NCI-H2227 treated with DMSO at 0.1 percent for 48 hours (cell line): Measurements from ENCODE around the gene CCNYL1.

Experiments used
- DNase-seq: peaks from one replicate; lab custom pipeline; 2025; lab: John Stamatoyannopoulos, UW

Gene CCNYL1

DNA sequence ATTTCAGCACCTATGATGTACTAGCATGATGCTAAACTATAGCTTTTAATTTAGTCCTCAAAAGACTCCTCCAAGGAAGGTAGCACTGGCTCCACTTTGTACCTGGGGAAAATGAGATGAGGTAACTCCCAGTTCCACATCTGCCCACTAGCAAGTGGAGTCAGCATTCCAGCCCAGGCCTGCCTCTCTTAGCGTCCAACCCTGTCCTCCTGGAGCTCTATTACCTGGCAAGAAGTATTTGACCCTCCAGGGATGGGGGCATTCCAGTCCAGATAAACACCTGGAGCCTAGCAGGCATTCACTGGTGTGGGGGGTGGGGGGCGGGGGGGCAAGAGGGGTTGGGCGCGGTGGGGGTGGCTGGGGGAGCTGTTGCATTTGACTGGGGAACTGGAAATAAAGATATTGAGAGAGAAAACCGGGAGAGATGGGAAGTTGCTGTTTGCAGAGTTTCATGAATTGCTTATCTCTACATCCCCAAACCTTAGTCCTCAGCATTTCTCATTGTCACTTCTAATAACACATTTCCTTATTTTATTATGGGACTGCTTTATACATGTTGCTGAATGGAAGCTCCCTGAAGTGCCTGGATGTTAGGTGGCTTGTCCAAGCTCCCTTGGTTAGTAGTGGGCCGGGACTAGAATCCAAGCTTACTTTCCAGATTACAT, 80.3 kb downstream of the CCNYL1 start:
- DNase-seq, result no peak

DNA sequence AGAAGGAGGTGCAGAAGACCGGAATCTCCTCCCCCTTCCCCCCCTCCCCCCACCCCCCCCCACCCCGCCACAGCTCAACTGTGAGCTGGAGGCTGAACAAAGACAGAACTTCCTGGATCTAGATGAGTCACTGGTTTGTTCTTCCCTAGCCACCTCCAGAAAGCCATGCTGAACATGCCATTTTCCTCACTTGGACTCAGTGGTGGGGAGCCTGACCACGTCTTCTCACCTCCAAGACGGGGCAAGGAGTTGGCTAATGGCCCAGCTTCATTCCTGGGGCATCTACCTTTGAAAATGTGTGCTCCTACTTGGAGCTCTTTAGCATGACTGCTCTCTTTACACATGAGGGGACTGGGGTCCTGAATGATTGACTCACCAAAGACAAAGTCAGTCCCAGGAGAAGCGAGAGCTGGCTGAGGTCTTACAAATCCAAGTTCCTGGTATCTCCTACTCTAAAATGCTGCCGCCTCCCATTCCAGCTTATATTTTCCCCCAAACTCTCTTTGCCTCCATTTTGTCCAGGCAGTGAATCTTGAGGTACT, 80.9 kb downstream of the CCNYL1 start:
- DNase-seq, result no peak

DNA sequence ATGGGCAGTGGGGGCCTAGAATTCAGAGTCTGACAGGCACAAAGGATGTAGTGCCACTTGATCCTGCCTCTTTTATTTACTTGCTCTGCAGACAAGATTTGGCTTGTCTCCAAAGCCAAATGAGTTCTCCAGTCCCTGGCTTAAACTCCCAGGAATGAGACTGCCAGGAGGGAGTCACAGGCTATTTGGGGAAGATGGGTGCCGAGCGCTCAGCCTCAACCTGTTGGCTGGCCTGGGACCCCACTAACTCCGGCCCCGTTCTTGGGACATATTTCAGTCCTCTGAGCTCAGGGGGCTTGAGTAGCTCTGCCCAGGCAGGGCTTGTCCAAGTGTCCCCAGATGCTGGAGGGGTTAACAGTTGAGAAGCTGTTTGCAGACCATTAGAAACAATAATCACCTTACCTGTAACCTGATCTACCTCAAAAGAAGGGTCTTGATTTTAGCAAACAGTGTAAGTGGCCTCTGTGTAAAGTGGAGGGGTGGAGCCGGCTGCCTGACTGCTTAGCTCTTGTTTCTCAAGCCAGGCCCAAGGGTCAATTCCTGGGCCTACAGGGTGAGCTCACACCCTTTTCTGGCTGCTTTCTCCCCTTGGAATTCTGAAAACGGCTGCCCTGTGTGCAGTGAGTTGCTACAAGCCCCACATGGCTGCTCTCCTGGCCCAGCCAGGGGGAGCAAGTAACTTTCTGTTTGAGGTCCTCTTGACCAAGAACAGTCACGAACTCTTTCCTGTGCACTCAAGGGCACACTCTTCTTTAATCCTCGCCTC, 85.3 kb downstream of the CCNYL1 start:
- peak; percentile 82 for DNase-seq

DNA sequence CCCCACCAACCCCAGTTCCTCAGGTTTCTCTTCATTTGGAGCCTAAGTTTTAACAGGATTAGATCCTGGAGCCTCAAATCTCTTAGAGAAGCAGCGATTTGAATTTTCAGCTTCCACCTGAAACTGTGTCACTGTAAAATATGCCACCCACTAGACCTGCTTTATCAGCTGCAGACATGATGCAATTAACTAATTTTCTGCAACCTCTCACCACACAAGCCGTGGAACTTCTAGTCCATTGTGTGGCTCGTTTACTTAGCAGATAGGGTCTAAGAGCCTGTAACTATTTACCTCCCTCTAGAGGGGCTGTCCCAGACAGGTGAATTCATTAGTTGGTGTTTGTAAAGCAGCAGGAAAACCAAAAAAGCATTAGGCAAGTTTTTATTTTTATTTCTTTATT, 89.8 kb downstream of the CCNYL1 start:
- DNase-seq, result no peak

DNA sequence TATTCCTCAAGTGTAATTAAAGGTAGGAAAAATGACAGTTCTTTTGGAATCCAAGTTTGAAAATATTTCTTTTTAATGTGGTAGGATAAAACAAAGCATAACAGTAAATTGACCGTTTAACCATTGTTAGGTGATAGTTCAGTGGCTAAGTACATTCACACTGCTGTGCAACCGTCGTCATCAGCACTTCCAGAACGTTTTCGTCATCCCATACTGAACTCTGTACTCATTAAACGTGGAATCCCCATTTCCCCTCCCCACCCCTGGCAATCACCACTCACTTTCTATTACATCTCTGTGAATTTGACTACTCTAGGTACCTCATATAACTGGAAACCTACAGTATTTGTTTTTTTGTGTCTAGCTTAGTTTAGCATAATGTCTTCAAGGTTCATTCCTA, 91.2 kb downstream of the CCNYL1 start:
- no peak for DNase-seq
